Measurements from ENCODE around the gene ADAT3. TPM values are rescaled to one million over a fixed set of nuclear protein-coding genes. Genes with fewer than 3 reads are reported as not detected.
"Not testable (repeated sequence)": the region's sequence is repeated elsewhere in the genome, so short reads cannot be mapped to it uniquely, and the experiment has no call there.

The ADAT3 gene
- total RNA-seq, 1 donor from 2014 or later = 6.3 TPM

DNA sequence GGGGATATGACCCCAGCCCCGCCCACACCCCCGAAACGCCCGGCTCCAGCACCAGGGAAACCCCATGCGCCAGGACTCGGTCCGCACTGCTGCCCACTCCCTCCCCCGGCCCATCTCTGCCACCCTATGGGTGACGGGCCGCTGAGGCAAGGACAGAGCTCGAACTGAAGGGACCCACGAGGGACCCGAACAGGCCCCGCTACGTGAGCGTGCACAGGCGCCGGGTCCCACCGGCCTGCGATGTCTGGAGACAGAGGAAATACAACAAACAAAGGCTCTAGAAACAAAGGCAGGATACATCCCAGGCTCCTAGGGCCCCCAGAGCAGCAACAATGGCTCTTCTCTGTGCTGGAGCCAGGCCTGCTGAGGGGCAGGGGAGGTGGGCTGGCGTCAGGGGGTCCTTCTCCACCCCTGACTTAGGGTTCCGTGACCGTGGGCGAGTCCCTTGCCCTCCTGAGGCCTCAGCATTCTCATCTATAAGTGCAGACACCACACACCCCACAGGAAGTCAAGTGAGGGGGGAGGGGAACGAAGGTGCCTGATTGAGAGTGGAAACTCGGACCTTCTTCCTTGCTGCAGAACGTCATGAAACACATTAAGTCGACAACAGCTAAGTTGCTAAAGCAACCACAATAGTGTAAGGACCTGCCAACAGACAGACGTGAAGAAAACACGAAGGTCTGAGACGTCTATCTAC lies 23.0 kb upstream of the ADAT3 start:
- peak overlapping the region; percentile 86 for H3K4me3 ChIP-seq
- TF ChIP-seq, protein P1, sequence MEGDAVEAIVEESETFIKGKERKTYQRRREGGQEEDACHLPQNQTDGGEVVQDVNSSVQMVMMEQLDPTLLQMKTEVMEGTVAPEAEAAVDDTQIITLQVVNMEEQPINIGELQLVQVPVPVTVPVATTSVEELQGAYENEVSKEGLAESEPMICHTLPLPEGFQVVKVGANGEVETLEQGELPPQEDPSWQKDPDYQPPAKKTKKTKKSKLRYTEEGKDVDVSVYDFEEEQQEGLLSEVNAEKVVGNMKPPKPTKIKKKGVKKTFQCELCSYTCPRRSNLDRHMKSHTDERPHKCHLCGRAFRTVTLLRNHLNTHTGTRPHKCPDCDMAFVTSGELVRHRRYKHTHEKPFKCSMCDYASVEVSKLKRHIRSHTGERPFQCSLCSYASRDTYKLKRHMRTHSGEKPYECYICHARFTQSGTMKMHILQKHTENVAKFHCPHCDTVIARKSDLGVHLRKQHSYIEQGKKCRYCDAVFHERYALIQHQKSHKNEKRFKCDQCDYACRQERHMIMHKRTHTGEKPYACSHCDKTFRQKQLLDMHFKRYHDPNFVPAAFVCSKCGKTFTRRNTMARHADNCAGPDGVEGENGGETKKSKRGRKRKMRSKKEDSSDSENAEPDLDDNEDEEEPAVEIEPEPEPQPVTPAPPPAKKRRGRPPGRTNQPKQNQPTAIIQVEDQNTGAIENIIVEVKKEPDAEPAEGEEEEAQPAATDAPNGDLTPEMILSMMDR (IDR thresholded peaks at IDR 0.05) = no peak
- H3K4me1 ChIP-seq = peaks cover 35% of the 10 kb centered on the region
- no peaks in the 10 kb centered on the region for H3K9me3 ChIP-seq
- ATAC-seq (no peak), DNase-seq (no peak)
- H3K36me3 ChIP-seq = no peaks in the 10 kb centered on the region
- H3K27me3 ChIP-seq = no peaks in the 10 kb centered on the region
- H3K27ac ChIP-seq = peak overlapping the region; percentile 70
- intact Hi-C loops (cut with DNase I) = no loop called here

DNA sequence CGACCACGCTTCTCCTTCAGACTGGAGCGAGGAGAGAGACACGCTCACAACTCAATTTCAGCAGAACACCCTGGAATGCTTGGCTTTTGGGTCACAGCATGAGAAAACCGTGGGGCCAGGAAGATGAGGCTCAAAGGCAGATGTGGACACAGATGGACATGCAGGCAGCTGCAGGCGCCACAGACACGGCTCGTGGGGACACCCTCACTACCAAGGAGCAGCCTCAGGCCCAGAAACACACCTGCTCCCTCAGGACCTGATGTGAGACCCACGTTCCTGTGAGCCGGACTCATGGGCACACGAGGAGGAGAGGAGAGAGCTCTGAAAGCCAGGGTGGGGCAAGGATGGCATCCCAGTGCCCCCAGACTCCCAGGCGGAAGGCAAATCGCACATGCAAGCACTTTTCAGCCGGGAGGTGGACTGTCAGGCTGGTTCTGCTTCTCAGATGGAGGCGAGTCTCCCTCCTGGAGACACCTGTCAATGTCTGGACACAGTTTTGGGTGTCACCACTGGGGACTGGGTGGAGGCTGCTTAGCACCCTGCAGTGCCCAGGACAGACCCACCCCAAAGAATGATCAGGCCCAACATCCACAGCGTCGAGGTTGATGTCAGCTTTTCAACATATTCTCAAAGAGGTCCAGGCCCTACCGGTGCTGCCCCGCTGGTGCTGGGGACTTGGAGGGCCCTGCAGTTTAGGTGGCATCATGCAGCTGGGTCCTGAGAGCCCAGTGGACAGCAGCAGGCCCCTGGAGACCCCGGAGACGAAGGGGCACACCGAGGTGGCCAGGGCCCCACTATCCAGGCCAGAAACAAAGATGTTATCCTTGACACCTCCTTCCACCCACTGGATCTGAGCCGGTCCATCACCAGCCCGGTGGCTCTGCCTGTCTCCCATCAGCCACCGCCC lies 22.2 kb upstream of the ADAT3 start:
- Histone ChIP-seq H3K27me3 (no peaks in the 10 kb centered on the region), H3K9me3 (no peaks in the 10 kb centered on the region), H3K36me3 (no peaks in the 10 kb centered on the region), H3K4me1 (peaks cover 35% of the 10 kb centered on the region), H3K27ac (peak overlapping the region; percentile 70), H3K4me3 (peak overlapping the region; percentile 86)
- TF ChIP-seq, protein P1 (IDR thresholded peaks at IDR 0.05) = no peak
- intact Hi-C loops (cut with DNase I) = no loop called here
- ATAC-seq (no peak), DNase-seq (no peak)

DNA sequence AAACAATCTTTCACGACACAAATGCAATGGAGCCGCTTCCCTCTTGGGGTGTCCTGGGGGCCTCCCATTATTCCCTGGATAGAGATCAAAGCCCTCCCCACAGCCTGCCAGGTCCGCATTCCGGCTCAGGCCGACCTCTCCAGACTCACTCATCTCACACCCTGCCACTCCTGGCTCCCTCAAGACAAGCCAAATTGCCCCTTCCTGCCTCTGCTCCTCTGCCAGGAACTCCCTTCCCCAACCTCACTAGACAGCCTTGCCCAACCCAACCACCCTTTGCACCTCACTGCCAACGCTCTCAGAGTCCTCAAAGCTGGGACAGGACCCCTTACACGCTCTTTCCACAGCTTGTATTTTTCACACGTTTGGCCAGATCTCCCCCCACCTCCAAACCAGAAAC lies 21.4 kb upstream of the ADAT3 start:
- H3K9me3 ChIP-seq = no peaks in the 10 kb centered on the region
- DNase-seq (no peak), ATAC-seq (no peak)
- H3K27me3 ChIP-seq = no peaks in the 10 kb centered on the region
- H3K36me3 ChIP-seq = no peaks in the 10 kb centered on the region
- H3K4me3 ChIP-seq = peak overlapping the region; percentile 86
- H3K4me1 ChIP-seq = peaks cover 35% of the 10 kb centered on the region
- TF ChIP-seq, protein P1 (IDR thresholded peaks at IDR 0.05) = no peak
- intact Hi-C loops (cut with DNase I) = no loop called here
- H3K27ac ChIP-seq = peak overlapping the region; percentile 84

DNA sequence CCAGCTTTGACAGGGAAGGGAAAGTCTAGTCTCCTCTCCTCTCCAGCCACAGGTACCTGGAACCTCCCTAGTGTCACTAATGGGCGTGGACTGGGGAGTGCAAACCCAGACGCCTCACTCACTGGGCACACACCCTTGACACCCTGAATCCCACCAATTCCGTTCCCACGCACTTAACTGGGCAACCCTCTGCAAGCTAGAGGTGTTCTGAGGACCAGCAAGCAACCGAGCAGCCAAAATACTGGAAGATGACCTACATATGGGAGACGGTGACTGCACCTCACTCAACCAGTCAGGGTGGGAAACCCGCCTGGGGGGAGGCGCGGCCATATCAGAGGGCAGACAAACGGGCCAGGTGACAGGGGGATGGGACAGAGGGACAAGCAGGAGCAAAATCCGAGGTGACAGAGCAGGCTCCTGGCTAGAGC lies 20.9 kb upstream of the ADAT3 start:
- H3K27ac ChIP-seq = peak overlapping the region; percentile 84
- intact Hi-C loops (cut with DNase I) = no loop called here
- peak overlapping the region; percentile 86 for H3K4me3 ChIP-seq
- ATAC-seq (no peak), DNase-seq (no peak)
- H3K4me1 ChIP-seq = peaks cover 35% of the 10 kb centered on the region
- no peaks in the 10 kb centered on the region for H3K27me3 ChIP-seq
- no peaks in the 10 kb centered on the region for H3K9me3 ChIP-seq
- no peaks in the 10 kb centered on the region for H3K36me3 ChIP-seq
- TF ChIP-seq, protein P1 (IDR thresholded peaks at IDR 0.05) = no peak

DNA sequence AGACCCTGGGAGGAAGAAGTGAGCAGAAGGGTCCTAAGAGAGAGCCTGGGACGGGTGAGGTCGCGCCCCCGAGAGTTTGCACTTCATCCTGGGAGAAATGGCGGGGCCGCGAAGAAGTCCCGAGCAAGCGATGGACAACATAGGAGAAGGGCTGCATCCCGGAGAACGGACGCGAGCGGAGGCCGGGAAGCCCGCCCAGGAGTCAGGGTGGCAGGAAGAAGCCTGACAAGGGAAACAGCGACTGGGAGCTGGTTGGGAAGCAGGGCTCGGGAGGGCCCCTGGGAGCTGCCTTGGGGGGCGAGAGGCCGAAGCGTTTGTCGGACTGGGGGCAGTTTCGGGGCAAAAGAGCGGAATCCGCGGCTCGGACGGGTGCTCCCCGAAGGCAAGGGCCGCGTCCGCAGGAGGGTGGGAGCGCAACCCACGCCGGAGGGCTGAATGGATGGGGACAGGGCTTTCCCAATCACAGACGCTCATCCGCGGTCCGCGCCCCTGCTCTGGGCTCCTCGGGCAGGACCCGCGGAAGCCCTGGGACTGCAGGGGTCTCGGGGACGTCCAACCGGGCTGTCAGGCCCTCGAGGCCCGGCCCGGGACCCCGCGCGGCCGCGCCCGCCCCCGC lies 20.4 kb upstream of the ADAT3 start:
- Histone ChIP-seq H3K27me3 (no peaks in the 10 kb centered on the region), H3K4me1 (peaks cover 35% of the 10 kb centered on the region), H3K9me3 (no peaks in the 10 kb centered on the region), H3K27ac (peak overlapping the region; percentile 84), H3K4me3 (peak overlapping the region; percentile 86), H3K36me3 (no peaks in the 10 kb centered on the region)
- DNase-seq (no peak), ATAC-seq (peak; percentile 1)
- intact Hi-C loops (cut with DNase I) = no loop called here
- TF ChIP-seq, protein P1 (IDR thresholded peaks at IDR 0.05) = no peak

DNA sequence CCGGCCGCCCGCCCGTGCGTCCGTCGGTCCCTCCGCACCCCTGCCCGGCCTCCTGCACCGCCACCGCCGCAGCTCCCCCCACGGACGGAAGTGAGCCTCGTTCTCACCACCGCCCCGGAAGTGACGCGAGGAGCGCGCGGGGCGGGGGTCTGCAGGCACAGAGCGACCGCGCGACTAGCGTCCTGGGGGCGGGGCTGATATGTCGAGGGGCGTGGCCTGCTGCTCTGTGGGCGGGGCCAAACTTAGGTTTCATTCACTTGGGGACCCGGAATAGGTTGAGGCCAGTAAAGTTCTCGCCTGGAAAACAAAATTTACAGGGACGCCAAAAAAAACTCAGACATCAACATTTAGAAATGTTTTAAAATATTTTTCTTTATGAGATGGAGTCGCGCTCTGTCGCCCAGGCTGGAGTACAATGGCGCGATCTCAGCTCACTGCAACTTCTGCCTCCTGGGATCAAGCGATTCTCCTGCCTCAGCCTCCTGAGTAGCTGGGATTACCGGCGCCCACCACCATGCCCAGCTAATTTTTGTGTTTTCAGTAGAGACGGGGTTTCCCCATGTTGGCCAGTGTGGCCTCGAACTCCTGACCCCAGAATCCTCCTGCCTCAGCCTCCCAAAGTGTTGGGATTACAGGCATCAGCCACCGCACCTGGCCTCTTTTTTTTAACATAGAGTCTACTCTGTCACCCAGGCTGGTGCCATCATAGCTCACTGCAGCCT lies 19.6 kb upstream of the ADAT3 start, which contains the start of gene ABHD17A:
Gene ABHD17A (minus strand): TSS at position 99 of the 722 bp plus-strand sequence. CDS start 3,930 bp downstream, outside the sequence.
- Histone ChIP-seq H3K27ac (peak within 1 kb of the TSS; percentile 84), H3K4me3 (peak within 1 kb of the TSS; percentile 86), H3K4me1 (peaks cover 28% of the 10 kb centered on the region)
- ATAC-seq = peak; percentile 98
- peak; percentile 97 for DNase-seq
- H3K36me3 ChIP-seq; intact Hi-C loops (cut with DNase I); H3K27me3 ChIP-seq; H3K9me3 ChIP-seq: not testable (repeated sequence)

DNA sequence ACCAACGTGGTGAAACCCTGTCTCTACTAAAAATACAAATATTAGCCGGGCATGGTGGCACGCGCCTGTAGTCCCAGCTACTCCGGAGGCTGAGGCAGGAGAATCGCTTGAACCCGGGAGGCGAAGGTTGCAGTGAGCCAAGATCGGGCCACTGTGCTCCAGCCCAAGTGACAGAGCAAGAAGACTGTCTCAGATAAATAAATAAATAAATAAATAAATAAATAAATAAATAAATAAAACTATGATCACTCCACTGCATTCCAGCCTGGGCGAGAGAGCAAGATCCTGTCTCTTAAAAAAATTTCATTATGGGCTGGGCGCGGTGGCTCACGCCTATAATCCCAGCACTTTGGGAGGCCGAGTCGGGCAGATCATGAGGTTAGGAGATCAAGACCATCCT lies 18.8 kb upstream of the ADAT3 start:
- H3K4me1 ChIP-seq = peaks cover 26% of the 10 kb centered on the region
- H3K36me3 ChIP-seq; H3K9me3 ChIP-seq; intact Hi-C loops (cut with DNase I); H3K27me3 ChIP-seq; DNase-seq; H3K27ac ChIP-seq; H3K4me3 ChIP-seq; ATAC-seq: not testable (repeated sequence)

Data from upper lobe of right lung (tissue), 1 donor.